Activated CD8-positive, alpha-beta T cell treated with anti-CD3 and anti-CD28 coated beads, Interleukin-2, amount 10 ng/mL, durations not matched to agents 7 days and 5 days (primary cell): ENCODE measurements around the gene KRT76. TPM values are rescaled to one million over a fixed set of nuclear protein-coding genes. Genes with fewer than 3 reads are reported as not detected.

Experiments
- ATAC-seq: fragments of 150-1000 bp; cut with Tn5 transposase; one replicate; pipeline ENCODE4 v1.10.0; 2021; ENCODE audit warnings: moderate library complexity
- CTCF ChIA-PET: fragments of 350-600 bp; sonication (Branson Sonifier 250); formaldehyde crosslinking; loops from one replicate; lab custom pipeline; 2021; ENCODE audit warnings: antibody characterized with exemption; lab: Charles Lee
- POLR2A ChIA-PET: fragments of 350-600 bp; sonication (Branson Sonifier 250); formaldehyde crosslinking; loops from one replicate; lab custom pipeline; 2021; ENCODE audit warnings: antibody characterized with exemption; lab: Charles Lee
- DNase-seq: peaks from one replicate; pipeline ENCODE4 v3.0.0-alpha.2; 2020
- H3K27ac Mint-ChIP-seq: one replicate; pipeline ENCODE4 v1.8.0; 2021; ENCODE audit warnings: mild to moderate bottlenecking, mixed read lengths
- H3K27me3 Mint-ChIP-seq: one replicate; pipeline ENCODE4 v1.8.0; 2021; ENCODE audit warnings: low read depth, mixed read lengths
- H3K36me3 Mint-ChIP-seq: one replicate; pipeline ENCODE4 v1.8.0; 2021; ENCODE audit warnings: low read depth, mixed read lengths
- H3K4me1 Mint-ChIP-seq: one replicate; pipeline ENCODE4 v1.8.0; 2021; ENCODE audit warnings: low read depth, mixed read lengths
- H3K4me3 Mint-ChIP-seq: one replicate; pipeline ENCODE4 v1.8.0; 2021; ENCODE audit warnings: mild to moderate bottlenecking, mixed read lengths
- H3K9me3 Mint-ChIP-seq: one replicate; pipeline ENCODE4 v1.8.0; 2022; ENCODE audit warnings: mixed read lengths; ENCODE audit not compliant: insufficient read depth
- total RNA-seq, 2 experiments: library from RNA; stranded (reverse); gene quantifications; one replicate each; pipeline ENCODE4 v1.2.3, GENCODE V29; 2021

Gene KRT76
- total RNA-seq, 2 experiments from 2014 or later = not detected

DNA sequence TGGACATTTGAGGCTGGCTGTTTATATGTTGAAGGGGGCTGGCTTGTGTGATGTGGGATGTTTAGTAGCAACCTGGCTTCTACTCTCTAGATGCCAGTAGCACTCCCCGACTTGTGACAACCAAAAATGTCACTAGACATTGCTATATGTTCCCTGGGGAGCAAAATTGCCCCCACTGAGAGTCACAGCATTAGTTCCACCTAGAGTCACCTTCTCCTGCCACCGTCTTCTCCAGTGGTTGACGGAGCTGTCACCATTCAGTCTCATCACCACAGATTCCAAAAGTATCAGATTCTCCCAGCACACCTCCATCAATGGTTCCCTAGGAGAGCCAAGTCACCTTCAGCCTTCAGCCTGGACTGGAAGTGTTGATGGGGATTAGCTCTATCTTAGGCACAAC lies 7.8 kb upstream of the KRT76 start:
- ChIA-PET CTCF (no interaction called here), POLR2A (no interaction called here)
- no peaks in the 10 kb centered on the region for H3K4me1 Mint-ChIP-seq
- no peak overlapping the region for H3K4me3 Mint-ChIP-seq
- H3K27ac Mint-ChIP-seq = no peak overlapping the region
- DNase-seq (no peak), ATAC-seq (no peak)
- H3K27me3 Mint-ChIP-seq = peaks cover 32% of the 10 kb centered on the region
- no peaks in the 10 kb centered on the region for H3K36me3 Mint-ChIP-seq
- H3K9me3 Mint-ChIP-seq = no peaks in the 10 kb centered on the region

DNA sequence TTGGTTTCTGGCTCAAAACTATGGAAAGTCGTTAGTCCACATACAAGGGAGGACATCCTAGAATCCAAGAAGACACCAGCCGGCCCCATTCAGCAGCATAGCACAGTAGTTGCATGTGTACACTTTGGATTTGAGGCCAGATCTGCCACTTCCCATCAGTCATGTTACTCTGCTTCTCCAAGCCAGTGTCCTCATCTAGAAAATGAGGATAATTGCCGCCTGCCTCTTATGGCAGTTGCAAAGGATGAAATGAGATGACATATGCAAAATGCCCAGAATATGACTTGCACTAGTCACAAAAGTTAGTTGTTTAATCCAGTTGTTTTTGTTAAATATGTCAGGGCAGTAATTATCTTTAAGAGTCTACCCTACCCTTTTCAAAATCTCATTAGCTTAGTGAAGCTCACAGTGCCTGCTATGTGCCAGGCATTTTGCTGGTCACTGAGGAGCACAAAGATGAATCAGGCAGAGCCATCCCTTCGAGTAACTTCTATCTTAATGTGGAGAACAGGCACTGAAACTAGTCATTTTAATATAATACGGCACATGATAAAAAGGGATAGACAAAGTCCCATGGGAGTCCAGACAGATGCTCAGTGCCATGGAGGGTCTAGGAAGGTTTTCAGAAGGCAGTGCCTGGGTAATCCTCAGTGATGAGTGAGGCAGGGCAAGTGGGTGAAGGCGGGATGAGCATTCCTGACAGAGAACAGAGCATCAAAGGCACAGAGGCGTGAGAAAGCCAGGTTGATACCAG lies 6.6 kb upstream of the KRT76 start:
- no peak for DNase-seq
- ChIA-PET POLR2A (no interaction called here), CTCF (no interaction called here)
- no peak for ATAC-seq
- H3K4me1 Mint-ChIP-seq = no peaks in the 10 kb centered on the region
- no peak overlapping the region for H3K4me3 Mint-ChIP-seq
- H3K36me3 Mint-ChIP-seq = no peaks in the 10 kb centered on the region
- H3K27ac Mint-ChIP-seq = no peak overlapping the region
- H3K27me3 Mint-ChIP-seq = peaks cover 25% of the 10 kb centered on the region
- H3K9me3 Mint-ChIP-seq = no peaks in the 10 kb centered on the region

DNA sequence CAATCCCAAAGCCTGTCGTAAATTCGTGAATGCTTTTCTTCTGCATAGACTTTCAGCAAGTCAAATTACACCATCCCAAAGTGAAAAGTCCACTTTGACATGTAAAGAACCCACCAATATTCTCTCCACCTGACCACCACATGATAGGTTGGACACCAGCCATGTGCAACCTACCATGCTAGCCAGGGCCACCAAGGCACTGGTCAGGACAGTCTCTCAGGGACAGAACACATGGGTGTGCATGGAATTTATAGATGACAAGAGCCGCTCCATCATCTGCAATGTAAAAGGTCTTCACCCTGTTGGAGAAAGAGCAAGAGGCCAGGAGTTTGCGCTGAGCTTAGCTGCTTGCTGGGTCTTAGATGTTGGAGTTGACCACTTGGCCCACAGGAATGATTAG lies 5.4 kb upstream of the KRT76 start:
- peaks cover 20% of the 10 kb centered on the region for H3K27me3 Mint-ChIP-seq
- DNase-seq (no peak), ATAC-seq (no peak)
- CTCF ChIA-PET = no interaction called here
- no peak overlapping the region for H3K27ac Mint-ChIP-seq
- H3K9me3 Mint-ChIP-seq = no peaks in the 10 kb centered on the region
- no peaks in the 10 kb centered on the region for H3K4me1 Mint-ChIP-seq
- H3K4me3 Mint-ChIP-seq = no peak overlapping the region
- POLR2A ChIA-PET = no interaction called here
- no peaks in the 10 kb centered on the region for H3K36me3 Mint-ChIP-seq

DNA sequence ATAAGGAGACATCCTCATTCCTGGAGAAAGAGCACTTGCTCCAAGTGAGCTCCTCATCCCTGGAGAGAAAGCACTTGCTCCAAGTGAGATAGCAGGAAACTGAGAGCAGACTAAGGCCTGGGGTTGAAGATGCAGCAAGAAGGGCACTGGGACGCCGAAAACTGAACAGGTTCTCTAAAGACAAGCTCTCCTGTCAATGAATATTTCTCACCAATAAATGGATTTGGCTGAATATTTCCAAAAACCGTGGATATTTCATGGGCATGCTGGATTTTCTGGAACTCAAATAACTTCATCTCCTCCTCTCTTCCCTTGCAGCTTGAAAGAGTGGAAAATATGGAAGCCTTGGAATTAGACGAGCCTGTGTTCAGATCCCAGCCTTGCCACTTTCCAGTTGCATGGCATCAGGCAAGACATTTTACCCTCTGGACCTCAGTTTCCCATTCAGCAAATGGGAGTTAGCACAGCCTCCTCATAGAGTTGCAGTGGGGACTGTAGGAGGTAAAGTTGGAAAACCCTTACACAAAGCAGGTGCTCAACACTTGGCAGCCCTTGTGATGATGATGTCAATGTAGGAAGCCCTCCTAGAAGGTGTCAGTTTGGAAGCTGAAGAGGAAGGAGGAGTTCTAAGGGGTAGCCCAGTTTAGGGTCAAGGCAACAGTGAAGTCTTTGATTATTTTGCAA lies 4.4 kb upstream of the KRT76 start:
- Mint-ChIP-seq H3K9me3 (no peaks in the 10 kb centered on the region), H3K4me3 (no peak overlapping the region), H3K27ac (no peak overlapping the region), H3K27me3 (peaks cover 20% of the 10 kb centered on the region), H3K4me1 (no peaks in the 10 kb centered on the region), H3K36me3 (no peaks in the 10 kb centered on the region)
- POLR2A ChIA-PET = no interaction called here
- CTCF ChIA-PET = interaction anchor here (0.9 to 1.0 kb wide), 2 partner anchors 89 to 98 kb away, joined by 3 to 4 read pairs; no protein-coding TSS in a partner anchor
- no peak for ATAC-seq
- no peak for DNase-seq

DNA sequence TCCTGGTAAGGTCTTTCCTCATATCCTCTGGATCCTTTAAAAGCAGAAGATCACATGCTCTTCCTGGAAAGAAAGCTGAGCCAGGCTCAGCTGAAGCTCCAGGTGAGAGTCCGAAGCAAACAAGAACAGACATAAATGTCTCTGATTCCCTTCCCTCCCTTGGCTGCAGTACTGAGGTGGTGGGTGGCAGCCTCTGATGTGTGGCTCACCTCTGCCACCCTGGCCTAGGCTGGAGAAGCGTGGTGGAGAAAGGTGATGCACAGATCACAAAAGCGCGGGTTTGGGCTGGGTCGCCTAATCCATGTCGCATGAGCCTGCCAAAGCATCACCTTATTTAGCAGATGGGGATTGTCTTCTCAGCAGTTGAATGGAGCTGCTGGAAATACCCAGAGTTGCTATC lies 2.8 kb upstream of the KRT76 start:
- ATAC-seq (no peak), DNase-seq (no peak)
- ChIA-PET POLR2A (no interaction called here), CTCF (no interaction called here)
- no peak overlapping the region for H3K27ac Mint-ChIP-seq
- no peaks in the 10 kb centered on the region for H3K36me3 Mint-ChIP-seq
- peaks cover 16% of the 10 kb centered on the region for H3K27me3 Mint-ChIP-seq
- no peaks in the 10 kb centered on the region for H3K9me3 Mint-ChIP-seq
- H3K4me3 Mint-ChIP-seq = no peak overlapping the region
- H3K4me1 Mint-ChIP-seq = no peaks in the 10 kb centered on the region

DNA sequence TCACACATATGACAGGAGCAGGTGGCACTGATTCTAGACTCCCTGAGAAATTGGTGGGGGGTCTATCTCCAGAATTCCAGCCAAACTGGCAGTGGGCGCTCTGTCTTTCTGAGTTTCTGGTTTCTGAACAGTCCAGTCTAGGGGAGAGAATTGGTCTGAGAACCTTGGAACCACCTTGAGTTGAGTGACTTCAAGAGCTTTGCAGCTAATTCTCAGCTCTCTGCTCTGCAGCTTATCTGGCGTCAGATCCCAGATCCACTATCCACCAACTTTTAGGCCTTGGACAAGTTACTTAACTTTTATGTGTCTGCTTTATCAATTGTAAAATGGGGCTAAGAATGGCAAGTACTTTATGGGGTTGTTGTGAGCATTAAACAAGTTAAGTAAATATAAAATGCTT lies 1.7 kb upstream of the KRT76 start:
- ChIA-PET CTCF (no interaction called here), POLR2A (no interaction called here)

DNA sequence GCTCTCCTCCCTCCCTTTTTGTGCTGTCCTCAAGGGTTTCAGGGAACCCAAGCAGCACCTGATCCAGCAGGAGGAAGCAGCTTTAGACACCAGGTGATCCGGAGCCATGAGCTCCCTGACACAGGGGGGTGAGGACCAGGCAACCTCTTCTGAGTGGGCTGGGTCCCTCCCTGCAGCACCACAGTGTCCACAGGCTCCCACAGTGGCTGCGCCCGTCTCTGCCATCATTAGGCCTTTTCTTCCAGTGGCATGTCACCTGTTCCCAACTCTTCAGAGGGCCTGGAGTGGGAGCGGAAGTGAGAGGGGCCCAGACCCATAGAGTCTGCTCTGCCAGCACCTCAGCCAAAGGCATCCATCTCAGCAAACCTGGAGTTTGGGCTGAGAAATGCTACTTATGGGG lies 421 bp upstream of the KRT76 start:
- no peaks in the 10 kb centered on the region for H3K9me3 Mint-ChIP-seq
- H3K27ac Mint-ChIP-seq = no peak overlapping the region
- peaks cover 19% of the 10 kb centered on the region for H3K27me3 Mint-ChIP-seq
- ChIA-PET POLR2A (no interaction called here), CTCF (no interaction called here)
- H3K4me1 Mint-ChIP-seq = no peaks in the 10 kb centered on the region
- no peak for DNase-seq
- no peak overlapping the region for H3K4me3 Mint-ChIP-seq
- no peaks in the 10 kb centered on the region for H3K36me3 Mint-ChIP-seq
- no peak for ATAC-seq

More for the DNA sequence above, 1.7 kb upstream of the KRT76 start:
- H3K4me1 Mint-ChIP-seq = no peaks in the 10 kb centered on the region
- H3K36me3 Mint-ChIP-seq = no peaks in the 10 kb centered on the region
- DNase-seq (no peak), ATAC-seq (no peak)
- no peaks in the 10 kb centered on the region for H3K9me3 Mint-ChIP-seq
- no peak overlapping the region for H3K27ac Mint-ChIP-seq
- H3K27me3 Mint-ChIP-seq = peaks cover 10% of the 10 kb centered on the region
- no peak overlapping the region for H3K4me3 Mint-ChIP-seq

DNA sequence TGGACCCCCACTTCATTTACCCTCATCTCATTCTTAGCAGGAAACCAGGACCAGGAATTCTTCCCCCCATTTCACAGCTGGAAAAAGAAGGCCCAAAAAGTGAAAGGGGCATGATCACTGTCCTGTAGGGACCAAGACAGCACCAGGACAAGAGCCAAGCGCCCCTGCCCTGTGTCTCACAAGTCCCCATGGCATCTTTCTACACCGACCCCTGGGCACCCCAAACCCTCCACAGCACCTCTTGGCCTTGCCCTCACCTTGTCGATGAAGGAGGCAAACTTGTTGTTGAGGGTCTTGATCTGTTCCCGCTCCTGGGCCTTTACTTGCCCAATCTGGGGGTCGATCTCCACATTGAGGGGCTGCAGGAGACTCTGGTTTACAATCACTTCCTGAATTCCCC lies 710 bp downstream of the KRT76 start:
- Mint-ChIP-seq H3K4me3 (no peak overlapping the region), H3K4me1 (no peaks in the 10 kb centered on the region), H3K9me3 (no peaks in the 10 kb centered on the region), H3K27me3 (peaks cover 20% of the 10 kb centered on the region), H3K36me3 (no peaks in the 10 kb centered on the region), H3K27ac (no peak overlapping the region)
- ChIA-PET CTCF (interaction anchor here (1.3 to 1.9 kb wide), 2 partner anchors 94 to 191 kb away, joined by 4 to 8 read pairs; no protein-coding TSS in a partner anchor), POLR2A (no interaction called here)
- no peak for DNase-seq
- no peak for ATAC-seq

DNA sequence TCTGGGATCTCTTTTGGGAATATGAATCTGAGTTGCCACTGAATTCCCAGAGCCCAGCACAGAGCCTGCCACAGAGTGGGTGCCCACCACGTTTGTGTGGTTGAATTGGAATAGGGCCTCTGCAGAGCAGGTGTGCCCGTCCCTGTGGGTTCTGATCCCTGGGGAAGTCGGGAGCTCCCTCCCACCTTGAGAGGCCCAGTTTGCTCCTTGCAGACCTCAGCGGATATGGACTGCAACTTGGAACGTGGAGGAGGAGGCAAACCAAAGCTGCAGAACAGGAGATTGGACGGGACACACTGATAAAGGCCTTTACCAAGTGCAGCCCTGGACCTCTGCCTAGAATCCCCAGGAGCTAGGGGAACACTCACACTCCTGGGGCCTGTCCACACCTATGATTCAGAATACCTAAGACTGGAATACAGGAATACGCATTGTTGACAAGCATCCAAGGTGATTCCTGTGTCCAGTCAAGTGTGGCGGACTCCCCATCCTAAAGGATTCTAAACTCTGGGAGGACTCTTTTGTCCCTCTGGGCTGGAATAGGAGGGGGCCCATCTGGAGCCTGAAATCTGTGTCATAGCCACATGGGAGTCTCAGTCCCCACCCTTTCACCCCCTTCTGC lies 2.4 kb downstream of the KRT76 start:
- ChIA-PET CTCF (interaction anchor here (1.9 kb wide), 1 partner anchor 189 kb away, joined by 4 read pairs; no protein-coding TSS in a partner anchor), POLR2A (no interaction called here)
- Mint-ChIP-seq H3K36me3 (no peaks in the 10 kb centered on the region), H3K27ac (no peak overlapping the region), H3K9me3 (no peaks in the 10 kb centered on the region), H3K27me3 (peaks cover 22% of the 10 kb centered on the region), H3K4me3 (no peak overlapping the region), H3K4me1 (no peaks in the 10 kb centered on the region)
- DNase-seq (no peak), ATAC-seq (no peak)

DNA sequence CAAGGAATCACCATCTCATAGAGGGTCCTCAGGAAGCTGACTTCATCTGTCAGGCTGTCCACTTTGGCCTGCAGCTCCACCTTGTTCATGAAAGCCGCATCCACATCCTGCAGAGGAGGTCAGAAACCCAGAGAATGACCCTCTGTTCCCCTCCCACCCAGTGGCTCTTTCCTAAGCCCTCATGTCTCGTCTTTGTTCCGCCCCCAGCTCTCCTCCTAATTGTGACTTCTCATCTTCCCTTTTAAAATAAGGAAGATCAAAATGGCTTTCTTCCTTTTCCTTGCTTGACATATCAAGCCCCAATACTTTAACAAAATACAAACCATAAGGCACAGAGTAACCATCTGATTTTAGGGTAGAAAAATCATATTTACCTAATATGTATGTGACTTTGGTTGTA lies 4.4 kb downstream of the KRT76 start:
- ChIA-PET CTCF (interaction anchor here (1.0 kb wide), 1 partner anchor 107 kb away, joined by 4 read pairs; no protein-coding TSS in a partner anchor), POLR2A (no interaction called here)
- Mint-ChIP-seq H3K9me3 (no peaks in the 10 kb centered on the region), H3K27me3 (peaks cover 22% of the 10 kb centered on the region), H3K36me3 (no peaks in the 10 kb centered on the region), H3K27ac (no peak overlapping the region), H3K4me1 (no peaks in the 10 kb centered on the region), H3K4me3 (no peak overlapping the region)
- ATAC-seq (no peak), DNase-seq (no peak)

DNA sequence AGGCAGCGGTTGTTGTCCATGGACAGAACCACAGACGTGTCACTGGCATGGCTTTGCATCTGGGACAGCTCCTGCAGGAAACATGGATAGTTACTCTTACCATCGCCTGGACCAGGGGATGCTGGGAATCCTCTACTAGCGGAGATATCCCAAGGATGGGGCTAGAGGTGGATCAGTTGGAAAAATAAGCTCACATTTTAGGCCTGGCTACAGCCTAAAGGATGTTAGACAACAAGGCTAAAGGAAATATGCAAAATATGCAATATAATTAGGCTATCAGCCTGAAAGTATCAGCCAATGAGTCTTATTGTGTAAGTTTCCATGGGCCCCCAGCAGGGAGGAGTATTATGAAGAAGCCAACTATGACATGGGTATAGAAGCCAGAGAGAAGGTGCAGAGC lies 5.0 kb downstream of the KRT76 start:
- Mint-ChIP-seq H3K9me3 (no peaks in the 10 kb centered on the region), H3K36me3 (no peaks in the 10 kb centered on the region), H3K27ac (no peak overlapping the region), H3K4me1 (no peaks in the 10 kb centered on the region), H3K27me3 (peaks cover 22% of the 10 kb centered on the region), H3K4me3 (no peak overlapping the region)
- no peak for DNase-seq
- ATAC-seq = no peak
- POLR2A ChIA-PET = no interaction called here
- CTCF ChIA-PET = interaction anchor here (1.0 kb wide), 1 partner anchor 108 kb away, joined by 4 read pairs; no protein-coding TSS in a partner anchor

DNA sequence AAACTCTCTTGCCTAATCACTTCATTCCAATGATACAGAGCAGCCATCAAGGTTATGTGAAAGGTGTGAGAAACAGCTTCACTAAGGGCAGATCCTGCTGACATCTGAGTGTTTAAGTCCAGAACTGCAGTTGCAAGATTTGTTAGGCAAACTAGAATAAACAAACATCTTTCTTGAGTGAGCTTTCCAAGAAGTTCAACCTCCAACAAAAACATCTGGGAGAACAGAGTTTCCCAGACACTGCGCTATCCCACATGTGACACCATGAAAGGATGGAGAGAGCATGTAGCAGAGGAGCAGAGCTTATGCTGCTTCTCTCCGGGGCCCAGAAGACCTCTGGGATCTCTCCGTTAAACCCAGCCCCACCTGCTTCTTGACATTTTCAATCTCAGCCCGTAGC lies 5.6 kb downstream of the KRT76 start:
- Mint-ChIP-seq H3K36me3 (no peaks in the 10 kb centered on the region), H3K4me3 (no peak overlapping the region), H3K4me1 (no peaks in the 10 kb centered on the region), H3K9me3 (no peaks in the 10 kb centered on the region), H3K27ac (no peak overlapping the region), H3K27me3 (peaks cover 22% of the 10 kb centered on the region)
- POLR2A ChIA-PET = no interaction called here
- no peak for ATAC-seq
- DNase-seq = no peak
- CTCF ChIA-PET = no interaction called here
